Kidney (tissue), 14 donors: ENCODE results near the gene PLCL2. TPM values are rescaled to one million over a fixed set of nuclear protein-coding genes. Genes with fewer than 3 reads are reported as not detected.
A peak's percentile ranks its signal among the peaks of the same experiment; 100 is the strongest.

Experiments used
- DNase-seq, 5 donors: peaks; one replicate each; pipeline ENCODE4 v3.0.0-alpha.2; 2013 to 2020
- FAIRE-seq: peaks from 2 replicates; lab custom pipeline; 2012; peaks lifted over from hg19 to GRCh38; lab: Jason Lieb, UNC
- H3K27ac ChIP-seq, 2 donors: one replicate each; pipeline ENCODE4 v1.7.0; 2013; ENCODE audit warnings: low read depth in 2 of 2, low read length in 2 of 2, inconsistent platforms in 1 of 2
- H3K27me3 ChIP-seq: one replicate; pipeline ENCODE4 v1.7.1; 2013; ENCODE audit warnings: low read length, inconsistent platforms; ENCODE audit not compliant: control insufficient read depth, insufficient read depth
- H3K36me3 ChIP-seq, 3 donors: one replicate each; pipeline versions ENCODE4 v1.7.0 to v1.7.1; 2013; ENCODE audit warnings: low read length in 3 of 3, control low read depth in 1 of 3, inconsistent platforms in 1 of 3; ENCODE audit not compliant: insufficient read depth in 3 of 3, control insufficient read depth in 2 of 3
- H3K4me1 ChIP-seq, 3 donors: one replicate each; pipeline versions ENCODE4 v1.7.0 to v1.7.1; 2013; ENCODE audit warnings: low read length in 3 of 3, inconsistent platforms in 1 of 3, low read depth in 1 of 3; ENCODE audit not compliant: control insufficient read depth in 2 of 3, insufficient read depth in 2 of 3
- H3K4me3 ChIP-seq, 3 donors: one replicate each; pipeline versions ENCODE4 v1.7.0 to v1.8.1; 2013; ENCODE audit warnings: low read length in 3 of 3, control low read depth in 1 of 3, inconsistent platforms in 1 of 3
- H3K9ac ChIP-seq, 3 donors: one replicate each; pipeline versions ENCODE4 v1.7.0 to v1.7.1; 2013; ENCODE audit warnings: low read length in 3 of 3, control low read depth in 1 of 3, inconsistent platforms in 1 of 3
- H3K9me3 ChIP-seq, 3 donors: one replicate each; pipeline versions ENCODE4 v1.7.0 to v1.7.1; 2013; ENCODE audit warnings: low read length in 3 of 3, control low read depth in 1 of 3, inconsistent platforms in 1 of 3; ENCODE audit not compliant: control insufficient read depth in 2 of 3, insufficient read depth in 1 of 3
- CTCF ChIP-seq: IDR thresholded peaks from 3 replicates; pipeline ENCODE4 v1.5.1; 2012; ENCODE audit warnings: mild to moderate bottlenecking, moderate library complexity, borderline replicate concordance; ENCODE audit not compliant: insufficient read depth; ENCODE audit errors: extremely low read depth
- intact Hi-C: fragments of 100-400 bp; cut with DNase I; formaldehyde crosslinking; loops from one replicate; pipeline ENCODE4 v1.11.1; 2022
- polyA plus RNA-seq: library from polyadenylated mRNA; stranded (reverse); fragments of 350-450 nt; fragmentation: Illumina TruSeq; extraction: RNeasy Lipid Tissue Mini Kit (QIAGEN cat#74804); gene quantifications from one replicate; pipeline ENCODE4 v1.2.3, GENCODE V29; 2014; ENCODE audit warnings: low read depth, low replicate concordance; ENCODE audit not compliant: insufficient read depth
- total RNA-seq: library from RNA; stranded (reverse); fragmentation: NEBNext Ultra II Directional; extraction: Animal tissue kit (Norgen Biotek cat#: 25700); gene quantifications from one replicate; pipeline ENCODE4 v1.2.1, GENCODE V29; 2021
- donor health status: control.
- donor health status: control.
- donor health status: control.
- donor health status: control.
- donor health status: control.
- donor health status: DM: yes; HTN: yes; CAD: no.
- donor health status: Normal renal cell carcinoma (clear cell type).

Gene PLCL2
- total and polyA plus RNA-seq, 2 donors from 2014 or later, result 10.5 to 19.1 TPM

- Histone ChIP-seq H3K27ac (no peak overlapping the region), H3K9ac (no peak overlapping the region), H3K27me3 (no peaks in the 10 kb centered on the region), H3K9me3 (no peaks in the 10 kb centered on the region), H3K4me3 (no peak overlapping the region), H3K36me3 (no peaks in the 10 kb centered on the region), H3K4me1 (no peaks in the 10 kb centered on the region)
- intact Hi-C loops, result no loop called here
- no peak for FAIRE-seq
- DNase-seq, result no peak
- TF ChIP-seq CTCF, result no peak
These were observed 2.7 kb upstream of the PLCL2 start for GRCh38 chr3:16881896-16882630.

- H3K27ac ChIP-seq, result peak overlapping the region; percentile 67 to 81
- peak in 3 of 5 donors; percentile 34 to 70 (median 61) for DNase-seq
- intact Hi-C loops, result no loop called here
- peak overlapping the region in 2 of 3 donors; percentile 36 to 57 for H3K4me3 ChIP-seq
- peaks cover 0 to 6% (median 2%) of the 10 kb centered on the region in 3 donors for H3K4me1 ChIP-seq
- H3K27me3 ChIP-seq, result no peaks in the 10 kb centered on the region
- no peaks in the 10 kb centered on the region for H3K36me3 ChIP-seq
- FAIRE-seq, result no peak
- H3K9me3 ChIP-seq, result no peaks in the 10 kb centered on the region
- no peak for TF ChIP-seq CTCF
- peak overlapping the region in 1 of 3 donors; percentile 9 for H3K9ac ChIP-seq
These were observed 1.6 kb upstream of the PLCL2 start for GRCh38 chr3:16883057-16883722.

DNA sequence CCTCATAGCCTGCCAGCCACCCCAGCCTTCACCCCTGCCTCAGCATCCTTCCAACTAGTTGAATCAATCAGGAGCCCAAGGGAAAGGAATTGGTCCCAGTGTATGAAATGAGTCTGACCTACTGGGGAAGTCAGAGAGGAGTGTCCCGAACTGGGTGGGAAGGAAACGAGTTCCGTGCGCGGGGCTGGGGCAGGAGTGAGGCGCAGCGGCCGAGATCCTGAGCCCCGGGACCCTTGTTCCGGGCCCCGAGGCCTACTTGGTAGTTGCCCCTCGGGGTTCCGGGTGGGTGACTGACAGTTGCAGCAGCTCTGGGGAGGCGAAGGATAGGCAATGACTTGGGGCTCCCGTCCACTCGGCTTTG lies 1.1 kb upstream of the PLCL2 start:
- H3K36me3 ChIP-seq, result no peaks in the 10 kb centered on the region
- peaks cover 0 to 8% (median 2%) of the 10 kb centered on the region in 3 donors for H3K4me1 ChIP-seq
- peak in 1 of 5 donors; percentile 17 for DNase-seq
- no peaks in the 10 kb centered on the region for H3K27me3 ChIP-seq
- no peak for FAIRE-seq
- intact Hi-C loops, result no loop called here
- H3K9me3 ChIP-seq, result no peaks in the 10 kb centered on the region
- TF ChIP-seq CTCF, result no peak
- H3K27ac ChIP-seq, result peak overlapping the region; percentile 67 to 81
- H3K9ac ChIP-seq, result peak overlapping the region in 1 of 3 donors; percentile 9
- peak overlapping the region in 2 of 3 donors; percentile 36 to 57 for H3K4me3 ChIP-seq
